ENCODE measurements around the gene DMD. TPM values are rescaled to one million over a fixed set of nuclear protein-coding genes. Genes with fewer than 3 reads are reported as not detected.

DMD gene
- polyA plus RNA-seq, 3 donors = 0.23 TPM; not detected in 2

- H3K27me3 ChIP-seq (ENCODE audit: control insufficient read depth in 2 of 2, insufficient read depth in 2 of 2, low read length in 2 of 2) = no peaks in the 10 kb centered on the region
- H3K4me2 ChIP-seq (replicated peaks; ENCODE audit: extremely low read depth, low read length, poor library complexity, severe bottlenecking) = no peak overlapping the region
- H3K9me3 ChIP-seq (replicated peaks in 1 of 2; ENCODE audit: control insufficient read depth in 1 of 2, insufficient read depth in 1 of 2, low read length in 2 of 2) = no peaks in the 10 kb centered on the region
- no peak overlapping the region for H3K27ac Mint-ChIP-seq
- no CpG with 5 or more reads among the region's 5 CpGs for WGBS (ENCODE audit: insufficient coverage)
- H3K27me3 Mint-ChIP-seq (ENCODE audit: low read depth in 3 of 3) = no peaks in the 10 kb centered on the region
- TF ChIP-seq CTCF (IDR thresholded peaks at IDR 0.05) = no peak
- H3K9ac ChIP-seq (ENCODE audit: insufficient read depth, low read length, poor library complexity, severe bottlenecking) = no peak overlapping the region
- no peaks in the 10 kb centered on the region for H3K36me3 ChIP-seq (replicated peaks in 1 of 2; ENCODE audit: control insufficient read depth in 1 of 2, insufficient read depth in 2 of 2, low read length in 2 of 2)
- H3K4me1 Mint-ChIP-seq = no peaks in the 10 kb centered on the region
- no peaks in the 10 kb centered on the region for H3K4me1 ChIP-seq (ENCODE audit: control insufficient read depth in 1 of 2, insufficient read depth in 2 of 2, low read length in 2 of 2)
- H3K27ac ChIP-seq (ENCODE audit: low read depth in 1 of 2, low read length in 2 of 2) = no peak overlapping the region
- no peak overlapping the region for H3K4me3 Mint-ChIP-seq
- no peak overlapping the region for H3K4me3 ChIP-seq (replicated peaks in 1 of 3; ENCODE audit: low read depth in 2 of 3, low read length in 3 of 3)
- peaks cover 0 to 3% (median 0%) of the 10 kb centered on the region in 7 donors for H3K9me3 Mint-ChIP-seq
- H2AFZ ChIP-seq (ENCODE audit: insufficient read depth, low read depth, low read length, poor library complexity, severe bottlenecking) = no peak overlapping the region
- no peaks in the 10 kb centered on the region for H3K36me3 Mint-ChIP-seq
- intact Hi-C loops (cut with micrococcal nuclease) = no loop called here
- H3K79me2 ChIP-seq (ENCODE audit: insufficient read depth, low read length) = no peaks in the 10 kb centered on the region
- no peak for DNase-seq
- no peaks in the 10 kb centered on the region for H4K20me1 ChIP-seq (ENCODE audit: insufficient read depth, low read length)
Measured at GRCh38 chrX:32618154-32618553, 593.2 kb downstream of the DMD start.

- H3K4me1 ChIP-seq (ENCODE audit: control insufficient read depth in 1 of 2, insufficient read depth in 2 of 2, low read length in 2 of 2) = no peaks in the 10 kb centered on the region
- H4K20me1 ChIP-seq (ENCODE audit: insufficient read depth, low read length) = no peaks in the 10 kb centered on the region
- no peak overlapping the region for H3K4me3 ChIP-seq (replicated peaks in 1 of 3; ENCODE audit: low read depth in 2 of 3, low read length in 3 of 3)
- intact Hi-C loops (cut with micrococcal nuclease) = no loop called here
- no peak overlapping the region for H2AFZ ChIP-seq (ENCODE audit: insufficient read depth, low read depth, low read length, poor library complexity, severe bottlenecking)
- no peaks in the 10 kb centered on the region for H3K36me3 Mint-ChIP-seq
- no peaks in the 10 kb centered on the region for H3K27me3 ChIP-seq (ENCODE audit: control insufficient read depth in 2 of 2, insufficient read depth in 2 of 2, low read length in 2 of 2)
- TF ChIP-seq CTCF (IDR thresholded peaks at IDR 0.05) = no peak
- no peaks in the 10 kb centered on the region for H3K9me3 ChIP-seq (replicated peaks in 1 of 2; ENCODE audit: control insufficient read depth in 1 of 2, insufficient read depth in 1 of 2, low read length in 2 of 2)
- H3K4me3 Mint-ChIP-seq = no peak overlapping the region
- WGBS (ENCODE audit: insufficient coverage) = no CpG with 5 or more reads among the region's 2 CpGs
- peaks cover 0 to 3% (median 0%) of the 10 kb centered on the region in 7 donors for H3K9me3 Mint-ChIP-seq
- H3K36me3 ChIP-seq (replicated peaks in 1 of 2; ENCODE audit: control insufficient read depth in 1 of 2, insufficient read depth in 2 of 2, low read length in 2 of 2) = no peaks in the 10 kb centered on the region
- H3K27me3 Mint-ChIP-seq (ENCODE audit: low read depth in 3 of 3) = no peaks in the 10 kb centered on the region
- no peak overlapping the region for H3K4me2 ChIP-seq (replicated peaks; ENCODE audit: extremely low read depth, low read length, poor library complexity, severe bottlenecking)
- no peaks in the 10 kb centered on the region for H3K79me2 ChIP-seq (ENCODE audit: insufficient read depth, low read length)
- no peak for DNase-seq
- no peaks in the 10 kb centered on the region for H3K4me1 Mint-ChIP-seq
- H3K9ac ChIP-seq (ENCODE audit: insufficient read depth, low read length, poor library complexity, severe bottlenecking) = no peak overlapping the region
- no peak overlapping the region for H3K27ac Mint-ChIP-seq
- H3K27ac ChIP-seq (ENCODE audit: low read depth in 1 of 2, low read length in 2 of 2) = no peak overlapping the region
Measured at GRCh38 chrX:32614707-32615106, 596.6 kb downstream of the DMD start.

Data from CD14-positive monocyte (primary cell).